Amniotic epithelial cell (primary cell): ENCODE data around the gene CHPF2.

Experiments
- DNase-seq: peaks from one replicate; pipeline ENCODE4 v3.0.0-alpha.2; 2010; ENCODE audit warnings: low read depth

Gene CHPF2

DNA sequence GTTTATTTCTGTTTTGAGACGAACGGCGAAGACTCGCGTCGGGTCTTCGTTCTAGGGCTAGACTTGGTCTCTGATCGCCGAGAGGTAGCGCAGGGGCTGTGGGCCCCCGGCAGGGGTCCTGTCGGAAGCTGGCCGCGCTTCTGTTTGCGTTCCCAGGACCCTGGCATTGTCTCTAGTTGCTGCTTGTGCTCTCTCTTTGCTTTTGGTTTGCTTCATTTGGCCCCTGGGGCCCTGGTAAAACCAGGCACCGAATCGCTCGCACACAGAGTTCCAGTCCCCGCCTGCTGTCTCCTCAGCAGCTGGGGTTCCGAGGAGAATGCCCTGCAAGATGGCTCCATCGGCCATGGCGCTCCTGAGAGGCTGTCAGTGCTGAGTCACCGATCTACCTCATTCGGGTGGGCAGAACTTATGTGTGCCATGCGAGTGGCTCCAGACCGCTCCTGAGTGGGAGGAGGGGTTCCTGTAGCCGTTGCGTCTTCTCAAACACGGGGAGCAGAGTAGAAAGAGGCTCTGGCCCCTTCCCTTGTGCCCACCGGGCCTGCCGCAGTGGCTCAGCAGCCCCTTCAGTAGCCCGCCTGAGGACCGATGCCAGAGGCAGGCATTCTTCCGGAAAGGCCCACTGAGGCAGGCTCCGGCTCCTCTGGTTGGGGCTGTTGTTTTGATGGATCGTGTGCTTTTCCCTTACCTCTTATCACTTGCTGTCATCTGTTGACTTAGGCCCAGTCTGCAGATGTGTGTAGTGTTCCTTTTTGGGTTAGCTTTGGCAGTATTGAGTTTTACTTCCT, 826 bp downstream of the CHPF2 start:
- DNase-seq: peak; percentile 87

DNA sequence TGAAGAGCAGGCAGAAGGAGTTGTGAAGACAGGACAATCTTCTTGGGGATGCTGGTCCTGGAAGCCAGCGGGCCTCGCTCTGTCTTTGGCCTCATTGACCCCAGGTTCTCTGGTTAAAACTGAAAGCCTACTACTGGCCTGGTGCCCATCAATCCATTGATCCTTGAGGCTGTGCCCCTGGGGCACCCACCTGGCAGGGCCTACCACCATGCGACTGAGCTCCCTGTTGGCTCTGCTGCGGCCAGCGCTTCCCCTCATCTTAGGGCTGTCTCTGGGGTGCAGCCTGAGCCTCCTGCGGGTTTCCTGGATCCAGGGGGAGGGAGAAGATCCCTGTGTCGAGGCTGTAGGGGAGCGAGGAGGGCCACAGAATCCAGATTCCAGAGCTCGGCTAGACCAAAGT, 1.5 kb downstream of the CHPF2 start:
- no peak for DNase-seq

DNA sequence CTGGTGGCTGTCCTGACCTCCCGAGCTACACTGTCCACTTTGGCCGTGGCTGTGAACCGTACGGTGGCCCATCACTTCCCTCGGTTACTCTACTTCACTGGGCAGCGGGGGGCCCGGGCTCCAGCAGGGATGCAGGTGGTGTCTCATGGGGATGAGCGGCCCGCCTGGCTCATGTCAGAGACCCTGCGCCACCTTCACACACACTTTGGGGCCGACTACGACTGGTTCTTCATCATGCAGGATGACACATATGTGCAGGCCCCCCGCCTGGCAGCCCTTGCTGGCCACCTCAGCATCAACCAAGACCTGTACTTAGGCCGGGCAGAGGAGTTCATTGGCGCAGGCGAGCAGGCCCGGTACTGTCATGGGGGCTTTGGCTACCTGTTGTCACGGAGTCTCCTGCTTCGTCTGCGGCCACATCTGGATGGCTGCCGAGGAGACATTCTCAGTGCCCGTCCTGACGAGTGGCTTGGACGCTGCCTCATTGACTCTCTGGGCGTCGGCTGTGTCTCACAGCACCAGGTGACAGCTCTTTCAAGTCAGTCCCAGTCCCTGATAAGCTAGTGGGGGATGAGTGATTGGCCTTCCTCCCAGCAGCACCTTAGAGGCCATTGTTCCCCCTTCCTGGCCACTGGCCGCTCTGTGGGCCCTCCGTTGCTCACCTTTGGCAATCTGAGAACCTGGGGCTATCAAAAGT, 3.0 kb downstream of the CHPF2 start:
- no peak for DNase-seq

DNA sequence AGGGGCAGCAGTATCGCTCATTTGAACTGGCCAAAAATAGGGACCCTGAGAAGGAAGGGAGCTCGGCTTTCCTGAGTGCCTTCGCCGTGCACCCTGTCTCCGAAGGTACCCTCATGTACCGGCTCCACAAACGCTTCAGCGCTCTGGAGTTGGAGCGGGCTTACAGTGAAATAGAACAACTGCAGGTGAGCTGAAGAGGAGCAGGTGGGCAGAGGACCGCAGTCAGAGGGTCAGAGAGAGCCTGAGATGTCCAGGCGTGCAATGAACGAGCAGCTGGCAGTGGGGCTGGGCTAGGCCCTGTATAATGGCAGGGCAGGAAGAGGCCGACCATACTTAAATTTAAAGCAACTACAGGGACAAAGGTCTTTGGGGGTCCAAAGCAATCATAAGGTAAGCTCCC, 4.1 kb downstream of the CHPF2 start:
- DNase-seq: no peak

DNA sequence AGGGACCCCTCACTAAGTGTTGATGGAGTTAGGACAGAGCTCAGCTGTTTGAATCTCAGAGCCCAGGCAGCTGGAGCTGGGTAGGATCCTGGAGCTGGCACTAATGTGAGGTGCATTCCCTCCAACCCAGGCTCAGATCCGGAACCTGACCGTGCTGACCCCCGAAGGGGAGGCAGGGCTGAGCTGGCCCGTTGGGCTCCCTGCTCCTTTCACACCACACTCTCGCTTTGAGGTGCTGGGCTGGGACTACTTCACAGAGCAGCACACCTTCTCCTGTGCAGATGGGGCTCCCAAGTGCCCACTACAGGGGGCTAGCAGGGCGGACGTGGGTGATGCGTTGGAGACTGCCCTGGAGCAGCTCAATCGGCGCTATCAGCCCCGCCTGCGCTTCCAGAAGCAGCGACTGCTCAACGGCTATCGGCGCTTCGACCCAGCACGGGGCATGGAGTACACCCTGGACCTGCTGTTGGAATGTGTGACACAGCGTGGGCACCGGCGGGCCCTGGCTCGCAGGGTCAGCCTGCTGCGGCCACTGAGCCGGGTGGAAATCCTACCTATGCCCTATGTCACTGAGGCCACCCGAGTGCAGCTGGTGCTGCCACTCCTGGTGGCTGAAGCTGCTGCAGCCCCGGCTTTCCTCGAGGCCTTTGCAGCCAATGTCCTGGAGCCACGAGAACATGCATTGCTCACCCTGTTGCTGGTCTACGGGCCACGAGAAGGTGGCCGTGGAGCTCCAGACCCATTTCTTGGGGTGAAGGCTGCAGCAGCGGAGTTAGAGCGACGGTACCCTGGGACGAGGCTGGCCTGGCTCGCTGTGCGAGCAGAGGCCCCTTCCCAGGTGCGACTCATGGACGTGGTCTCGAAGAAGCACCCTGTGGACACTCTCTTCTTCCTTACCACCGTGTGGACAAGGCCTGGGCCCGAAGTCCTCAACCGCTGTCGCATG, 5.2 kb downstream of the CHPF2 start:
- no peak for DNase-seq

DNA sequence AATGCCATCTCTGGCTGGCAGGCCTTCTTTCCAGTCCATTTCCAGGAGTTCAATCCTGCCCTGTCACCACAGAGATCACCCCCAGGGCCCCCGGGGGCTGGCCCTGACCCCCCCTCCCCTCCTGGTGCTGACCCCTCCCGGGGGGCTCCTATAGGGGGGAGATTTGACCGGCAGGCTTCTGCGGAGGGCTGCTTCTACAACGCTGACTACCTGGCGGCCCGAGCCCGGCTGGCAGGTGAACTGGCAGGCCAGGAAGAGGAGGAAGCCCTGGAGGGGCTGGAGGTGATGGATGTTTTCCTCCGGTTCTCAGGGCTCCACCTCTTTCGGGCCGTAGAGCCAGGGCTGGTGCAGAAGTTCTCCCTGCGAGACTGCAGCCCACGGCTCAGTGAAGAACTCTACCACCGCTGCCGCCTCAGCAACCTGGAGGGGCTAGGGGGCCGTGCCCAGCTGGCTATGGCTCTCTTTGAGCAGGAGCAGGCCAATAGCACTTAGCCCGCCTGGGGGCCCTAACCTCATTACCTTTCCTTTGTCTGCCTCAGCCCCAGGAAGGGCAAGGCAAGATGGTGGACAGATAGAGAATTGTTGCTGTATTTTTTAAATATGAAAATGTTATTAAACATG, 6.0 kb downstream of the CHPF2 start:
- no peak for DNase-seq

DNA sequence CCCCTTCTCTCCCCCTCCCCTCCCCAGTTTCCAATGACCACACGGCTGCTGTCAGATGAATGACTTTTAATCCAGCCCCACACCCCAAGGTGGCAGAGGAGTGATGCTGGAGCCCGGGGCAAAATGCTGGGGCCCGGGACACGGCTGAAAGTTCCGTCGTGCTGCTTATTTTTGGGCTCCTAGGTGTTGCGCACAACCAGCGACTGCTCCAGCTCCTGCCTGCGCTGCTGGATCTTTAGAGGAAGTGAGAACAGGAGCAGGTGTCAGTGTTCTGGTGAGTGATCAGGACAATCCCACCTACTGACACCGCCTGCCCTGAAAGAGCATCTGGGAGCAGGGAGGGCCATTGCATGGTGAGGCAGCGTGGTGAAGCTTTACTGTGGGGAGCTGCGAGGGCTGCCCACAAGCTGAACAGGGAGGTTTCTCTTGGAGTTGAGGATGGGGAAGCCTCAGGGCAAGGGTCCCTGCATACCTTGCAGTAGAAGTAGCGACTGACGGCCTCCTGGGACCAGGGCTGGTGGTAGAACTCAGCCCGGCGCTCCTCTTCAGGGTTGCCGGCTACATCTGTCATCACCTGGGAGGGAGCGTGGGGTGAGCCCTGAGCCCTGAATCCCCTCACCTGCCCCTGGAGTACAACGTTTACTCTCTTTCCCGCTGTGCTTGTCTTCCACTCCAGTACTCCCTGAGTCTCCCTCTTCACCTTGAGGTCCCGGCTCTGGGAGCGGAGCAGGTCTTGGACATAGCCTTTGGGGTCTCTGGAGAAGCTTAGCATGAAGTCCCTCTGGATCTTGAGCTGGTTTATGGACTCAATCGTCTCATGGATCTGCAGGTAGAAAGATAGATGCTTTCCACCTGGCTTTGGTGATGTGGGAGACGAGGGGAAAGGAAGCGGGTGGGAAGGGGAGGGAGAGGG, 6.9 kb downstream of the CHPF2 start:
- DNase-seq: no peak

DNA sequence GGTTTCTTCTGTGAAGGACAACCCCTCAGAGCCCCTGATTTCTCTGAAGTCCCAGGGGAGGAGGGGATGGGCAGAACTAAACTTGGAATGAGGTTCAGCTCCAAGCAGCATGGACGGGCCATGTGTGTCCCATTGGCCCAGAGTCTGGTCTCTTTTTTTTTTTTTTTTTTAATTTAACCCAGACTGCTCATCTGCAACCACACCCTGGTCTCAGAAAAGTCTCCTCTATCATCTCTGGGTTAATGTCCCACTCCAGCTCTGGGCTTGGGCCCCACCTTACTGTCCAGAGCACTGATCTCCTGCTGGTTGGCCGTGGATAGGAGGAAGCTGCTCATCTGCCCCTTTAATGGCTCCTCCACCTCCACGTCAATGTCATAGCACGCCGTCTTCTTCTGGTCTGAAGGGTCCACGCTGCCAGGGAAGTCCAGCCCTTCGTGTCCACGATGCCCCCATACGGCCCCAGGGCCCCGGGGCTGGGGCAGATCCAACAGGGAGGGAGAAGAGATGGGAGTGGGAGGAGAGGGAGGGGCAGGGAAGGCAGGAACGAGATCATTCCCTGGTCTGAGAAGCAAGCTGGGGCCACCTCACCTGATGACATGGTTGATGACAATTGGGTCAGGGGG, 7.7 kb downstream of the CHPF2 start:
- no peak for DNase-seq

DNA sequence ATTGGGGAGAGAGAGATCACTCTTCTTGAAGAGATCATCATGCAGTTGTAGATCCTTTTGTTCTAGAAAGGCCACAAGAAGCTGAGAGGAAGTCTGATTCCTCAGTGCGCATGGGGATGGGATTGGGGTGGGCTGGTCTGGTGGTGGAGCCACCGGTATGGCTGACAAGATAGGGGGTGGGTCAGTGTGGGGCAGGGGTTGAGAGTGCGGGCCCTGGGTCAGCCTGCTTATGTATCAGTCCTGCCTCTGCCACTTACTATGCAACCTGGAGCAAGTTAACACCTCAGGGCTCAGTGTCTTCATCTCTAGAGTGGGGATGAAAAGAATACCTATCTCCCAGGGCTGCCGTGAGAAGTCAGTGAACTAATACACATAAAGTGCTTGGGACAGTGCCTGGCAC, 8.3 kb downstream of the CHPF2 start:
- DNase-seq: no peak

DNA sequence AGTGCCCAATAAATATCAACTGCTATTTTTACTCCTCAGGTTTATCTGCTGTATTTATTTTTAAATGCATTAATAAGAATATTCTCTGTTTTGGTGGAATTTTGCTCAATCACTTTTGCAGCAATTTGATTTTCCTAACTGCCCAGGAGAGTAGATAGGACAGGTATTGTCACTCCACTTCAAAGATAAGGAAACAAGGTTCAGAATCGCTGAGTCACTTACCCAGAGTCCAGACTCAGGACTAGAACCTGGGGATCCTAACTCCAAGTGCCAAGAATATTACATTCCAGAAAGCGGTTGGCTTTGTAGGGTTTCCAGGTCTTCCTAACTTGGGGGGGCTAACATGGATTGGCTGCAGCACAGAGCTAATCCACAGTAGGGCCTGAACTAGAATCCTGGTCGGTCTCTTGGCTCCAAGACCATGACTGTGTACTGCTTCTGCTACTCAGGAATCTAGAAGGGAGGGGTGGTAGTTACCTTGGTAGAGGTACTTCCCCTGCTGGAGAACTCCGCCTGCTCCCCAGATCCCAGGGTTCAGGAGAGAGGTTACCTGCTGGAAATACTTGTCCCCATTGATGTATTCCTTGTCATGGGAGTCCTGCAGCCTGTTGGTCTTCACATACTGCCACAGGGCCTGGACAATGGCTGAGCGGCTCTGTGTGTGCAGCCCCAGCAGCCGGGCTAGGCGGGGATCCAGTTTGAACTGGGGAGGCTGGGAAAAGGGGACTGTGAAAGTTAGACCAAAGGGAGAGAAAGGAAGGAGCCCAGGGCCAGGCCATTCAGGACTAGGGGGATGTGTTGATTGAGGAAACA, 8.9 kb downstream of the CHPF2 start:
- DNase-seq: no peak

DNA sequence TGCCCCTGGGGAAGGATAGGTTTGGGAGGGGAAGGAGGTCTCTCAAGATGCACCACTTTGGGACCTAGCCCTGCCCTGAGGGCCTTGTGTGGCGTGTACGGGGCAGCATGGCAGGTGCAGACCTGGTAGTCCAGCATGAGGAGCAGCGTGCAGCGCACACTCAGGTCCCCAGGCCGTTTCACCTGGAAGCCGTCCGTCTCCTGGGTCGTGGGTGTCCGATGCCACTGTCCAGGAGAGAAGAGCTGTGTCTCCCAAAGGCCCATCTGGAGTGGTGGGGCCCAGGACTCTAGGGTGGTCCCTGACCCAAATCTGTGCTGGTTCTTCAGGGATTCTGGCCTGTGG, 9.4 kb downstream of the CHPF2 start:
- no peak for DNase-seq

DNA sequence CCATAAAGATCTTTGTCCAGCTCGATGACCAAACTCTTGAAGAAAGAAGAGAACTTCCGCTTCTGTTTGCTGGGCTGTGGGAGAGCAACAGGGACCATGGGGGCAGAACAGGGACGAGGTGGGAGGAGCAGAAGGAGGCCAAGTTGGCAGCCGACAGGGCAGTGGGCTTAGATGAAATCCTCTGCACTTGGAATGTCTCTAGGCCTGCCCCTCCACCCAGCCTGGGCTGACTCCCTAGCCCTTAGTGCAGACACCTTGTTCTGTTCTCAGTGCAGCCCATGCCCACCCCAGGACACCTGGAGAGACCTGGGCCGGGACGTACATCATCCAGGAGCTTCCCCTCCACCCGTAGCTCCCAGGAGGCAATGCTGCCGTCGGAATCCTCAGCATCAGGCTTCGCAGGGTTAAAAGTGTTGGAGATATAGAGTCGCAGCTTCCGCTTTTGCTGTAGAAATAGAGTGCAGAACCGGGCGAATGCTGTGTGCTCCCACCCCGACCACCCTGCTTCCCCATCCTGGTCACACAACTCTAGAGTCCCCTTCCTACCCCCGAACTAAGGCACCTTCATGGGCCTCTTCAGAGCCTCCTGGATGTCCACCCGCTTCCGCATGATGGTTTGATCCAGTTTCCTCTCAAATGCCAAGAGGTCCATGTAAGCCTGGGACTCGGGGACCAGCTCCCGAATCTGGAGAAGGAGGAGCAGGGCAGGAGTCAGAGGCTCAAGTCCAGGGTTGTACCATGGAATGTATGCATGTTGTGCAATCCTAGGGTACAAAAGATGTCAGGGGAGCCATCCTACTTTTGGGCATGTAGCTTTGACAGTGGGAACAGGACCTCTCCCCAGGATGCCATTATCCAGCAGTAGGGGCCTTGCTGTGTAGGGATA, 10.1 kb downstream of the CHPF2 start:
- DNase-seq: no peak

DNA sequence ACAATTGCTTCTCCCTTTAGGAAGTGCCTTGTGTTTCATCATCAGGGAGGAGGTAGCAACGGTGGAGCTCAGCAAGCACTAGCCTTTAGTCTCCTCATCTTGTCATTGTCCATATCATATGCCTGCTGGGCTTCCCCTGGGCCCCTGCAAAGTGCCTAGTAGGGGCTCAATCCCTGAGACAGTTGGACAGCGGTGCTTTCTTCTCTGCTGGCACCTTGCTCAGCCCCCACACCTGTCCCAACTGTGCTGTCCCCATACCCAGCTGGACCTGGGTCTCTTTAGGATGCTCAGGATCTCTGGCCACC, 10.7 kb downstream of the CHPF2 start:
- DNase-seq: no peak

DNA sequence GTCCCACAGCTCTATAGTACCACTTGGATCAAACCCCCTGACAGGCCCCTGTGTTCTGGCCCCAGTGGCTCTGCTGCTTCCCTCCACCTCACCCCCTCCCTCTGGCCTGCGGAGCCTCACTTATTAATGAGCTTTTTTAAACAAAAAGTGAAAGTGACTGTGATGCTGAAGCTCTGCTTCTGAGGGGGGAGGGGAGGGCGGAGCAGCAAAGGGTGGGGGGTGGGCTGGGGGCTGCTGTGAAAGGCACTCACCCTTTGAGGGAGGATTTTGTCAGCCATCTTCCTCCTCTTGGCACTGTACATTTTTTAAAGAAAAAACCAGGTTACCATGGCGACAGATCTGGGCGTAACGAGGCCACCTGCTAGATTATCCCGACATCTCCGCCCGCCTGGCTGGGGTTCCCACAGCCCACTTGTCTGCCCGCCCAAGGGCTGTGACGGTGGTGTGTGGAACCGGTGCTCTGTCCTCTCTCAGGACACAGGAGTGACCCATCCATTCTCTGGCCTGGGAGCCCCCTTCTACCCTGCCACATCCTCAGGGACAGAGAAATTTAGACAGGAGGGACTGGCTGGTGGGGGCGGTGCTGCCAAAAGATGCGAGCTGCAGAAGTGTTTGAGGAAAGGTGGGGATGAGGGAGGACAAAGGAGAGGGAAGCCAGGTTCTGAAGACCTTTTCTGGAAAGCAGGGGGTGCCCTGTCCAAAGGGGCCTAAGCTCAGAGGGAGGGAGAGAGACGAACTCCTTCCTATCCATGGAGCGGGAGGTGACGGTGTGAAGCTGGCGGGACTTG, 11.3 kb downstream of the CHPF2 start:
- DNase-seq: no peak

DNA sequence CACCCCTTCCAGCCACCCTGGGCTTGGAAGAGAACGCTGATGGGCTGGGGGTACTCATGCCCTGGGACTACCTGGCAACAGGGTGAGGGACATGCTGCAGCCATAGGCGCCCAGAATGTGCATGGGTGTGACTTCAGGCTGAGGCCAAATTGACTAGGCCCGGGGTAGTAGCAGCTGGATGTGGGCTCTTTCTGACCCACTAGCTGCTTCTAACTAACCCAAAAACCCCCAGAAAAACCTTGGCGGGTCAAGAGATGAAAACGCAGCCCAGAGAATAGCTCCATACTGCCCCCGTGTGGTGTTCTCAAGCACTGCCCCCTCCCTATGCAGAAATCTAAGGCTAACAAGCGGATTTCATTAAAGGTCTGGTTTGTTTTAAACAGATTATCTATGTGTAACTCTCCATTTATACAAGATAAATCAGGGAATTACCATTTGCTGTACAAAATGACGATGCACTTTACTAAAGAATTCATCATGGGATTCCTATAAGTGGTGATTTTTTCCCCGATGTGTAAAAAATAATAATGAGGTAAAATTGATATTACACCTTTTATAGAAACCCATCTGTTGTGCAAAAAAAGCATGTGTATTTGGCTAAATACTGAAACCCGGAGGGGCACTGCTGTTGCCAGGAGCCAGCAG, 12.0 kb downstream of the CHPF2 start:
- DNase-seq: peak; percentile 54

DNA sequence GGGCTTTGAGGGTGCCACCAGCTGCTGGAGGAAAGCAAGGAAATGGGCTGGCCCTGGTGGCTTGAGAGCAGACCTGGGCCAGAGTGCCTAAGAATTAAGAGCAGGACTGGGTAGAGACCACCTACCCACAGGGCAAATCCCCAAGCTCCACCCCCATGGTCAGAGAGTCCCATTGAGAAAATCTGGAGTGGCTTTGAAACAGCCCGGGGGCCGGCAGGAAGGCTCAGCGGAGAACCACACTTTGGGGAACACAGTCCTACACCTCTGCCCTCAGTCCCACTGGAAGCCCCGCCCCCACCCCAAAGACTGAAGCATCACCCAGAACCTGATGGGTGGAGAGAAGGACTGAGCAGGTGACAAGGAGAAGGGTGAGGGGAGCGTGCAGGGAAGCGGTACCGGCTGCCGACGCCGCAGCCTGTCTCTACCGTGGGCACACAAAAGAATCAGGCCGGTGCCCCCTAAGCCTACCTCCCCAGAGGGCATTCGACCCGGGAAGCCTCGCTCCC, 12.6 kb downstream of the CHPF2 start:
- no peak for DNase-seq

DNA sequence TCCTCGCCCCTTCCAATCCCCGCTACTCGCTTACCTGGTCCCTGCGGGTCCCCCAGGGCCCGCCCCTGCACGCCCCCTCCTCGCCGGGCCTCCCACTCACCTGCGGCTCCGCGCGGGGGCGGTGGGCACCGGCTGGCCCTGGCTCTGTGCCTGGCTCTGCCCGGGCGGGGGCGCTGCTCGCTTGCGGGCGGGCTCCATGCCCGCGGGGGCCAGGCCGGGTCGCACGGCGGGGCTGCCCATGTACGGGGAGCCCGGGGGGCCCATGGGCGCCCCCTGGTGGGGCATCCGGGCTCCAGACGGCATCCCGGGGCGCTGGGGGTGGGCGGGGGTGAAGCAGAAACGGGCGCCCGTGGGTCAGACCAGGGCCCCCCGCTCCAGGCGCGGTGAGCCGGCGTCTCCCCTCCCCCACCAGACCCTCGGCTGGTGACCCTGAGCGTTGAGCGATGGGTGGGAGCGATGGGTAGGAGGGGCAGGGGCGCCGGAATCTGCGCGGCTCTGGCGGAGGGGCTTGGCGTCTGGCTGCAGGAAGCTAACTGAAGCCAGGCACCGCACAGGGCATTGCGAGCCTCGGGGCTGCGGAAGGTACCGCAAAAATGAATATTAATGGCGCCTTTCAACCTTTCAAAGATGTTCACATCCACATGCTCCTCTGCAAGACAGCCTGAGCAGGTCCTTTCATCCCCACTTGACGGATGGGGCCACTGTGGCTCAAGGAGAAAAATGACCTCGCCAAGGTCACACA, 13.2 kb downstream of the CHPF2 start:
- DNase-seq: no peak
